Large intestine (tissue), 3 donors: ENCODE data around the gene AFAP1L2. TPM values are rescaled to one million over a fixed set of nuclear protein-coding genes. Genes with fewer than 3 reads are reported as not detected.

Source experiments
- DNase-seq, 2 donors: peaks; one replicate each; pipeline versions ENCODE4 v3.0.0 to v3.0.0-alpha.2; 2013
- H3K27ac ChIP-seq: one replicate; pipeline ENCODE4 v1.5.1; 2013; ENCODE audit warnings: low read length
- H3K27me3 ChIP-seq: 2 replicates; pipeline ENCODE4 v1.6.1; 2013; ENCODE audit warnings: low read length; ENCODE audit not compliant: control insufficient read depth, insufficient read depth
- H3K36me3 ChIP-seq: 2 replicates; pipeline ENCODE4 v1.6.1; 2013; ENCODE audit warnings: low read length; ENCODE audit not compliant: control insufficient read depth, insufficient read depth
- H3K4me1 ChIP-seq: one replicate; pipeline ENCODE4 v1.6.1; 2013; ENCODE audit warnings: low read length; ENCODE audit not compliant: control insufficient read depth, insufficient read depth
- H3K4me3 ChIP-seq: one replicate; pipeline ENCODE4 v1.5.1; 2013; ENCODE audit warnings: low read length
- H3K9me3 ChIP-seq: one replicate; pipeline ENCODE4 v1.6.1; 2013; ENCODE audit warnings: mild to moderate bottlenecking, low read depth, low read length, moderate library complexity; ENCODE audit not compliant: control insufficient read depth
- WGBS: methylation state at CpG from one replicate; pipeline ENCODE4 v1.1.5; 2013; ENCODE audit warnings: low lambda C conversion rate; ENCODE audit not compliant: insufficient coverage; 5-methylcytosine and 5-hydroxymethylcytosine counted together
- polyA plus RNA-seq: library from polyadenylated mRNA; unstranded; fragments of 120-200 nt; gene quantifications from one replicate; pipeline ENCODE4 v1.2.1, GENCODE V29; 2013

Gene AFAP1L2
- polyA plus RNA-seq, 1 donor: 12.0 TPM

GRCh38 chr10:114374053-114374791 is 30.1 kb downstream of the AFAP1L2 start:
- no peak overlapping the region for H3K4me3 ChIP-seq
- H3K4me1 ChIP-seq: no peaks in the 10 kb centered on the region
- H3K27me3 ChIP-seq: peaks cover 3% of the 10 kb centered on the region
- no peaks in the 10 kb centered on the region for H3K9me3 ChIP-seq
- peak; percentile 50 to 52 for DNase-seq
- peak overlapping the region; percentile 69 for H3K27ac ChIP-seq
- WGBS: 70% methylated on average over 2 of the region's 15 CpGs
- H3K36me3 ChIP-seq: no peaks in the 10 kb centered on the region

DNA sequence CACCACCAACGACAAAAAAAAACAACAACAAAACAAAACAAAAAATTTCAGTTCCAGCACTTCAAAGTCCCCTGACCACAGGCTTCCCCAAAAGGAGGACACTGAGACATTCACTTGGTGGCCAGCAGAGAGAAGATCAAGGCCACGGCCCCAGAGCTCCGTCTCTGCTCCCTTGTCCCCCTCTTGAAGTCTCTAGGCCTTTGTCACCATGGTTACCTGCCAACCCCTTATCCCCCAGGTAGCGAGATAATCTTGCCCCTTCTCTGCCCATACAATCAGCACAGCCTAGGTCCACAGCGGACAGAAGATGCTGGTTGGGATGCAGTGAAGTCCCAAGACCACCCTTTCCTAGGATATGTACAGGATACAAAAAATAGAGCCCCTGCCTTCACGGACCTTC is 30.7 kb downstream of the AFAP1L2 start:
- Histone ChIP-seq H3K27ac (peak overlapping the region; percentile 69), H3K27me3 (peaks cover 3% of the 10 kb centered on the region), H3K4me3 (no peak overlapping the region), H3K9me3 (no peaks in the 10 kb centered on the region), H3K36me3 (no peaks in the 10 kb centered on the region), H3K4me1 (no peaks in the 10 kb centered on the region)
- no peak for DNase-seq
- 20% methylated on average over 1 of the region's 6 CpGs for WGBS

DNA sequence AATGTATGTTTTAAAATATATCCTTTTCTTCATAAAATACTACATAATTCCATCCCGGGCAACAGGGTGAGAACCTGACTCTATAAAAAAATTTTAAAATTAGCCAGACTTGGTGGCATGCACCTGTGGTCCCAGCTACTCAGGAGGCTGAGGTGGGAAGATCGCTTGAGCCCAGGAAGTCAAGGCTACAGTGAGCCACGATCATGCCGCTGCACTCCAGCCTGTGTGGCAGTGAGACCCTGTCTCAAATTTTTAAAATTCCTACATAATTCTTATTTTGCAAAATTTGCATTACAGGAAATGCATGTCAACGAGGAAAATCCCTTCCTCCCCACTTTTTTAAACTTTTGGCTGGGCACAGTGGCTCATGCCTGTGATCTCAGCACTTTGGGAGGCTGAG is 31.3 kb downstream of the AFAP1L2 start:
- no peak for DNase-seq
- WGBS: 57% methylated on average over 1 of the region's 5 CpGs
- H3K27ac ChIP-seq: no peak overlapping the region
- peaks cover 1% of the 10 kb centered on the region for H3K4me1 ChIP-seq
- H3K4me3 ChIP-seq: no peak overlapping the region
- H3K36me3 ChIP-seq: no peaks in the 10 kb centered on the region
- H3K9me3 ChIP-seq: no peaks in the 10 kb centered on the region
- H3K27me3 ChIP-seq: peaks cover 3% of the 10 kb centered on the region

- no peak overlapping the region for H3K27ac ChIP-seq
- peaks cover 9% of the 10 kb centered on the region for H3K4me1 ChIP-seq
- H3K9me3 ChIP-seq: no peaks in the 10 kb centered on the region
- H3K36me3 ChIP-seq: no peaks in the 10 kb centered on the region
- no peak overlapping the region for H3K4me3 ChIP-seq
- peaks cover 3% of the 10 kb centered on the region for H3K27me3 ChIP-seq
- WGBS: no CpG with 5 or more reads among the region's 3 CpGs
- peak in 1 of 2 donors; percentile 22 for DNase-seq
These were observed 32.1 kb downstream of the AFAP1L2 start for GRCh38 chr10:114372179-114372578.

GRCh38 chr10:114370966-114371365 is 33.3 kb downstream of the AFAP1L2 start:
- no peak for DNase-seq
- no CpG with 5 or more reads among the region's 5 CpGs for WGBS
- Histone ChIP-seq H3K27me3 (peaks cover 3% of the 10 kb centered on the region), H3K36me3 (no peaks in the 10 kb centered on the region), H3K9me3 (no peaks in the 10 kb centered on the region), H3K4me1 (peaks cover 13% of the 10 kb centered on the region), H3K27ac (no peak overlapping the region), H3K4me3 (no peak overlapping the region)

GRCh38 chr10:114370199-114370598 is 34.1 kb downstream of the AFAP1L2 start:
- 33% methylated on average over 1 of the region's 2 CpGs for WGBS
- Histone ChIP-seq H3K4me3 (no peak overlapping the region), H3K36me3 (no peaks in the 10 kb centered on the region), H3K9me3 (no peaks in the 10 kb centered on the region), H3K4me1 (peaks cover 13% of the 10 kb centered on the region), H3K27me3 (peaks cover 3% of the 10 kb centered on the region), H3K27ac (no peak overlapping the region)
- no peak for DNase-seq

- no peak for DNase-seq
- no peaks in the 10 kb centered on the region for H3K27me3 ChIP-seq
- peaks cover 13% of the 10 kb centered on the region for H3K4me1 ChIP-seq
- H3K9me3 ChIP-seq: no peaks in the 10 kb centered on the region
- no peak overlapping the region for H3K4me3 ChIP-seq
- no peak overlapping the region for H3K27ac ChIP-seq
- WGBS: 77% methylated on average over 4 of the region's 4 CpGs
- H3K36me3 ChIP-seq: no peaks in the 10 kb centered on the region
These were observed 36.3 kb downstream of the AFAP1L2 start for GRCh38 chr10:114368057-114368391.

DNA sequence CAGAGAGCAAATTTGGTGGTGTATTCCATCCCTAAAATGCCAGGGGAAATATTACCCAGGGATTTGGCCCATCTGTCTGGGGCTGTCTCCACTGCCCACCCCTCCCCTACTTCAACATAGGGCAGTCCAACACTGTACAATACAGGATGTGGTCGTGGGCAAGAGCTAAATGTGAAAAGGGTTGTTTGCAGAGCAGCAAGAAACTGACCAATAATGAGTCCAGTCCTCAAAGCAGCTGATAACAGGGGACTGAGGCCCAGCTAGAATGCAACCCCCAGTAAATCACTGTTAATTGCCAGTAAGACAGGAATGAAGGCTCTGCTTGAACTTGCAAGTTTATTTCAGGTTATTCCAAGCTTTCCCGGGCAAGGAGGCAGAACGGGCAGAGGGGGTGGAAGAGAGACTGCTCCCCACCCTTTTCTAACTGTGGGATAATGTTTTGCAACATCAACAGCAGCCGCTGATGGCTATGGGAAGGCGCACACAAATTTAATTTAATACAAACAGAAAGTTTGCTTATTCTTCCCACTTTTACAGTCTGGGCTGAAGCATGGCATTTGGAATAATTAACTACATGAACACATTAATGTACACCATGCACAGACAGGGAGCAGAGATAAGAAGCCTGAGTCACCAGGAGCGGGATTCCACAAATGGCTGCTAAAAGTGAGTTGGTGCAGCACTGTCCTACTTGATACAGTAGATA is 36.8 kb downstream of the AFAP1L2 start:
- no peak overlapping the region for H3K4me3 ChIP-seq
- no peak overlapping the region for H3K27ac ChIP-seq
- H3K9me3 ChIP-seq: no peaks in the 10 kb centered on the region
- no peaks in the 10 kb centered on the region for H3K36me3 ChIP-seq
- peak in 1 of 2 donors; percentile 25 for DNase-seq
- WGBS: 0% methylated on average over 1 of the region's 6 CpGs
- H3K4me1 ChIP-seq: peaks cover 13% of the 10 kb centered on the region
- no peaks in the 10 kb centered on the region for H3K27me3 ChIP-seq

DNA sequence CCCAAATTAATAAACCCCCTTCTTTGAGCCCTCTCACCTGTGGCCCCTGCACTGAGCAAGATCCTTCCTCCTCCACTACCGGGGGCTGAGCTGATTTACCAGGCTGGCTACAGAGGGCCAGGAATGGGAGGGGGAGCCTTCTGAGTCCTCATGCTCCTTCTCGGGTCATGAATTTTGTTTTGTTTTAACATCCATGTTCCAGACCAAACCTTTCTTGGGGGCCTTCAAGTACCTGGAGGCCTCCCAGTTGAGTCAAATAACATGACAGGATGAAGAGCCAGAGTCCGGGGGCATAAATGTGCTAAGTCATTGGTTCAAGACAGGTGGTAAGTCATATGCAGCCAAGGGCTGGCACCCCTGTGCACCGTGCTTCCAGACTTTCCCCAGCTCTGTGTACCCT is 39.6 kb downstream of the AFAP1L2 start:
- no CpG with 5 or more reads among the region's 4 CpGs for WGBS
- Histone ChIP-seq H3K27ac (no peak overlapping the region), H3K27me3 (peaks cover 2% of the 10 kb centered on the region), H3K4me3 (no peak overlapping the region), H3K9me3 (no peaks in the 10 kb centered on the region), H3K4me1 (peaks cover 13% of the 10 kb centered on the region), H3K36me3 (no peaks in the 10 kb centered on the region)
- no peak for DNase-seq

GRCh38 chr10:114363745-114364454 is 40.4 kb downstream of the AFAP1L2 start:
- H3K27me3 ChIP-seq: peaks cover 5% of the 10 kb centered on the region
- no peaks in the 10 kb centered on the region for H3K36me3 ChIP-seq
- no peak overlapping the region for H3K4me3 ChIP-seq
- H3K27ac ChIP-seq: no peak overlapping the region
- WGBS: 100% methylated on average over 1 of the region's 4 CpGs
- no peak for DNase-seq
- H3K4me1 ChIP-seq: peaks cover 13% of the 10 kb centered on the region
- no peaks in the 10 kb centered on the region for H3K9me3 ChIP-seq
